H9 (cell line): ENCODE results near the gene TXNDC9. TPM values are rescaled to one million over a fixed set of nuclear protein-coding genes. Genes with fewer than 3 reads are reported as not detected.

ENCODE experiments used
- DNase-seq: peaks from one replicate; pipeline ENCODE4 v3.0.0-alpha.2; 2017
- H2AFZ ChIP-seq: one replicate; pipeline ENCODE4 v1.6.1; 2013; ENCODE audit warnings: mild to moderate bottlenecking, low read length, control low read depth, moderate library complexity
- H2AK5ac ChIP-seq: 2 replicates; pipeline ENCODE4 v1.6.1; 2013; ENCODE audit warnings: low read length, control low read depth, mixed read lengths; ENCODE audit not compliant: insufficient read length
- H2BK120ac ChIP-seq: one replicate; pipeline ENCODE4 v1.6.1; 2013; ENCODE audit warnings: low read depth, mild to moderate bottlenecking, low read length, control low read depth, inconsistent platforms; ENCODE audit not compliant: poor library complexity, severe bottlenecking
- H2BK12ac ChIP-seq: 2 replicates; pipeline ENCODE4 v1.6.1; 2013; ENCODE audit warnings: low read length, control low read depth, mixed read lengths, low read depth; ENCODE audit not compliant: insufficient read length
- H2BK15ac ChIP-seq: 2 replicates; pipeline ENCODE4 v1.6.1; 2013; ENCODE audit warnings: low read depth, low read length, control low read depth
- H2BK20ac ChIP-seq: one replicate; pipeline ENCODE4 v1.6.1; 2013; ENCODE audit warnings: low read depth, mild to moderate bottlenecking, low read length, control low read depth, inconsistent platforms; ENCODE audit not compliant: poor library complexity, severe bottlenecking
- H2BK5ac ChIP-seq: 2 replicates; pipeline ENCODE4 v1.6.1; 2013; ENCODE audit warnings: low read length, control low read depth, mixed read lengths; ENCODE audit not compliant: insufficient read length
- H3K14ac ChIP-seq: 2 replicates; pipeline ENCODE4 v1.6.1; 2013; ENCODE audit warnings: low read length, control low read depth; ENCODE audit not compliant: insufficient read depth
- H3K18ac ChIP-seq: 2 replicates; pipeline ENCODE4 v1.6.1; 2013; ENCODE audit warnings: low read depth, mild to moderate bottlenecking, mixed read lengths, low read length, control low read depth; ENCODE audit not compliant: insufficient read length
- H3K23ac ChIP-seq: 2 replicates; pipeline ENCODE4 v1.6.1; 2013; ENCODE audit warnings: low read length, control low read depth, mixed read lengths, low read depth; ENCODE audit not compliant: insufficient read length
- H3K23me2 ChIP-seq: 2 replicates; pipeline ENCODE4 v1.6.1; 2013; ENCODE audit warnings: low read depth, mild to moderate bottlenecking, mixed read lengths, low read length, control low read depth; ENCODE audit not compliant: insufficient read length, poor library complexity, severe bottlenecking
- H3K27ac ChIP-seq: 2 replicates; pipeline ENCODE4 v1.5.1; 2013; ENCODE audit warnings: low read length, control low read depth, mixed read lengths, low read depth; ENCODE audit not compliant: insufficient read length
- H3K27me3 ChIP-seq: 2 replicates; pipeline ENCODE4 v1.6.1; 2013; ENCODE audit warnings: low read length, control low read depth, inconsistent platforms; ENCODE audit not compliant: insufficient read depth
- H3K4ac ChIP-seq: 2 replicates; pipeline ENCODE4 v1.6.1; 2013; ENCODE audit warnings: low read depth, mild to moderate bottlenecking, control low read depth, inconsistent platforms, low read length, moderate library complexity
- H3K4me1 ChIP-seq: 2 replicates; pipeline ENCODE4 v1.6.1; 2013; ENCODE audit warnings: low read length, control low read depth, inconsistent platforms; ENCODE audit not compliant: insufficient read depth
- H3K4me2 ChIP-seq: 2 replicates; pipeline ENCODE4 v1.6.1; 2013; ENCODE audit warnings: low read length, control low read depth, mixed read lengths; ENCODE audit not compliant: insufficient read length, insufficient read depth
- H3K56ac ChIP-seq: 2 replicates; pipeline ENCODE4 v1.6.1; 2013; ENCODE audit warnings: low read depth, mild to moderate bottlenecking, mixed read lengths, low read length, control low read depth; ENCODE audit not compliant: insufficient read length
- H3K79me1 ChIP-seq: 2 replicates; pipeline ENCODE4 v1.6.1; 2013; ENCODE audit warnings: low read depth, mild to moderate bottlenecking, moderate library complexity, low read length, control low read depth, inconsistent platforms; ENCODE audit not compliant: insufficient read depth, poor library complexity, severe bottlenecking
- H3K79me2 ChIP-seq: 2 replicates; pipeline ENCODE4 v1.6.1; 2013; ENCODE audit warnings: low read length, control low read depth, inconsistent platforms; ENCODE audit not compliant: insufficient read depth
- H3K9ac ChIP-seq: 2 replicates; pipeline ENCODE4 v1.6.1; 2013; ENCODE audit warnings: low read length, control low read depth, mixed read lengths; ENCODE audit not compliant: insufficient read length; ENCODE audit errors: extremely low read depth
- H3K9me3 ChIP-seq: one replicate; pipeline ENCODE4 v1.6.1; 2013; ENCODE audit warnings: low read depth, low read length, inconsistent platforms; ENCODE audit not compliant: control insufficient read depth
- H3T11ph ChIP-seq: one replicate; pipeline ENCODE4 v1.6.1; 2013; ENCODE audit warnings: mild to moderate bottlenecking, low read length, control low read depth, inconsistent platforms
- H4K20me1 ChIP-seq: one replicate; pipeline ENCODE4 v1.6.1; 2013; ENCODE audit not compliant: control insufficient read depth, insufficient read length, insufficient read depth
- H4K5ac ChIP-seq: 2 replicates; pipeline ENCODE4 v1.6.1; 2013; ENCODE audit warnings: low read depth, mild to moderate bottlenecking, mixed read lengths, low read length, control low read depth; ENCODE audit not compliant: insufficient read length
- H4K8ac ChIP-seq: replicated peaks from 2 replicates; pipeline ENCODE4 v1.6.1; 2013; ENCODE audit warnings: low read length, control low read depth, mixed read lengths, low read depth; ENCODE audit not compliant: insufficient read length
- H4K91ac ChIP-seq: 2 replicates; pipeline ENCODE4 v1.6.1; 2013; ENCODE audit warnings: low read depth, mild to moderate bottlenecking, moderate library complexity, mixed read lengths, low read length, control low read depth; ENCODE audit not compliant: insufficient read length
- H3K27ac Mint-ChIP-seq, 3 experiments: 2 replicates in 2 of 3; 3 replicates in 1 of 3; pipeline ENCODE4 v1.8.0; 2020 to 2021; ENCODE audit warnings: mixed read lengths in 3 of 3, mild to moderate bottlenecking in 1 of 3, moderate library complexity in 1 of 3
- H3K27me3 Mint-ChIP-seq: 2 replicates; pipeline ENCODE4 v1.8.0; 2021; ENCODE audit warnings: low read depth, mild to moderate bottlenecking, moderate library complexity, mixed read lengths
- H3K36me3 Mint-ChIP-seq, 3 experiments: 2 replicates in 2 of 3; 3 replicates in 1 of 3; pipeline ENCODE4 v1.8.0; 2020 to 2021; ENCODE audit warnings: low read depth in 3 of 3, mixed read lengths in 3 of 3; ENCODE audit not compliant: insufficient read depth in 1 of 3
- H3K4me1 Mint-ChIP-seq, 2 experiments: 2 replicates each; pipeline ENCODE4 v1.8.0; 2020; ENCODE audit warnings: mixed read lengths in 2 of 2
- H3K4me3 Mint-ChIP-seq, 2 experiments: 2 replicates in 1 of 2; 3 replicates in 1 of 2; pipeline ENCODE4 v1.8.0; 2020 to 2021; ENCODE audit warnings: mild to moderate bottlenecking in 2 of 2, mixed read lengths in 2 of 2, moderate library complexity in 1 of 2
- H3K9me3 Mint-ChIP-seq, 2 experiments: 2 replicates in 1 of 2; 3 replicates in 1 of 2; pipeline ENCODE4 v1.8.0; 2020; ENCODE audit warnings: mild to moderate bottlenecking in 2 of 2, mixed read lengths in 2 of 2, moderate library complexity in 1 of 2
- total RNA-seq: library from RNA; stranded (reverse); gene quantifications from 2 replicates; pipeline ENCODE4 v1.2.1, GENCODE V29; 2021
- TF ChIP-seq, protein P1 (sequence below): fragments of 200-600 bp; sonication (generic); conservative IDR thresholded peaks from 3 replicates; pipeline ENCODE4 v1.8.0; 2021; ENCODE audit warnings: antibody characterized with exemption, mild to moderate bottlenecking

Gene TXNDC9
- total RNA-seq, 1 experiment from 2014 or later, result 37.7 TPM

DNA sequence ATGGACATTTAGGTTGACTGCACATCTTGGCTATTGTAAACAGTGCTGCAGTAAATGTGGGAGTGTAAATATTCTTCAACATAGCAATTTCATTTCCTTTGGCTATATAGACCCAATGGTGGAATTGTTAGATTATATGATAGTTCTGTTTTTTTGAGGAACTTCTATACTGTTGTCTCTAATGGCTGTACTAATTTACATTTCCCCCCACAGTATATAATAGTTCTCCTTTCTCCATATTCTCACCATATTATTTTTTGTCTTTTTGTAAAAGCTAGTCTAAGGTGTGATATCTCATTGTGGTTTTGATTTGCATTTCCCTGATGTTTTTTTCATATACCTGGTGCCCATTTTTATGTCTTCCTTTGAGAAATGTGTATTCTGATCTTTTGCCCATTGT is 14.1 kb upstream of the TXNDC9 start:
- H3K56ac ChIP-seq, result no peak overlapping the region
- Mint-ChIP-seq H3K27ac (no peak overlapping the region), H3K27me3 (no peaks in the 10 kb centered on the region), H3K4me3 (no peak overlapping the region), H3K4me1 (no peaks in the 10 kb centered on the region; a peak in 1 of 4 replicates), H3K36me3 (no peaks in the 10 kb centered on the region; a peak in 1 of 7 replicates), H3K9me3 (no peaks in the 10 kb centered on the region)
- H3K27ac ChIP-seq, result no peak overlapping the region
- no peak overlapping the region for H2BK15ac ChIP-seq
- TF ChIP-seq, protein P1, sequence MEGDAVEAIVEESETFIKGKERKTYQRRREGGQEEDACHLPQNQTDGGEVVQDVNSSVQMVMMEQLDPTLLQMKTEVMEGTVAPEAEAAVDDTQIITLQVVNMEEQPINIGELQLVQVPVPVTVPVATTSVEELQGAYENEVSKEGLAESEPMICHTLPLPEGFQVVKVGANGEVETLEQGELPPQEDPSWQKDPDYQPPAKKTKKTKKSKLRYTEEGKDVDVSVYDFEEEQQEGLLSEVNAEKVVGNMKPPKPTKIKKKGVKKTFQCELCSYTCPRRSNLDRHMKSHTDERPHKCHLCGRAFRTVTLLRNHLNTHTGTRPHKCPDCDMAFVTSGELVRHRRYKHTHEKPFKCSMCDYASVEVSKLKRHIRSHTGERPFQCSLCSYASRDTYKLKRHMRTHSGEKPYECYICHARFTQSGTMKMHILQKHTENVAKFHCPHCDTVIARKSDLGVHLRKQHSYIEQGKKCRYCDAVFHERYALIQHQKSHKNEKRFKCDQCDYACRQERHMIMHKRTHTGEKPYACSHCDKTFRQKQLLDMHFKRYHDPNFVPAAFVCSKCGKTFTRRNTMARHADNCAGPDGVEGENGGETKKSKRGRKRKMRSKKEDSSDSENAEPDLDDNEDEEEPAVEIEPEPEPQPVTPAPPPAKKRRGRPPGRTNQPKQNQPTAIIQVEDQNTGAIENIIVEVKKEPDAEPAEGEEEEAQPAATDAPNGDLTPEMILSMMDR, result no peak
- no peak overlapping the region for H3K4ac ChIP-seq
- no peak overlapping the region for H3K23ac ChIP-seq
- H2BK120ac ChIP-seq, result no peak overlapping the region
- H2BK5ac ChIP-seq, result no peak overlapping the region
- H3K27me3 ChIP-seq, result no peaks in the 10 kb centered on the region
- no peak overlapping the region for H4K5ac ChIP-seq
- H3K23me2 ChIP-seq, result no peaks in the 10 kb centered on the region
- H3K9me3 ChIP-seq, result no peaks in the 10 kb centered on the region
- H4K91ac ChIP-seq, result no peak overlapping the region
- no peak overlapping the region for H3T11ph ChIP-seq
- no peak overlapping the region for H2BK20ac ChIP-seq
- H3K79me1 ChIP-seq, result peaks cover 16% of the 10 kb centered on the region
- no peak for DNase-seq
- no peak overlapping the region for H2AFZ ChIP-seq
- no peak overlapping the region for H2AK5ac ChIP-seq
- H3K79me2 ChIP-seq, result peaks cover 32% of the 10 kb centered on the region; the same call in 1 of the 2 replicates
- no peak overlapping the region for H3K14ac ChIP-seq
- no peak overlapping the region for H3K18ac ChIP-seq
- no peak overlapping the region for H3K9ac ChIP-seq
- H4K8ac ChIP-seq, result no peak overlapping the region
- no peaks in the 10 kb centered on the region for H4K20me1 ChIP-seq
- H3K4me2 ChIP-seq, result no peak overlapping the region
- H3K4me1 ChIP-seq, result no peaks in the 10 kb centered on the region
- no peak overlapping the region for H2BK12ac ChIP-seq
